Adrenal gland (tissue), 12 donors: ENCODE measurements around the gene C19orf73. TPM values are rescaled to one million over a fixed set of nuclear protein-coding genes. Genes with fewer than 3 reads are reported as not detected.

ENCODE experiments used
- DNase-seq, 7 donors: peaks; one replicate each; pipeline ENCODE4 v3.0.0-alpha.2; 2019 to 2020
- H3K27ac ChIP-seq, 5 donors: fragments of 200-600 bp; sonication (generic) in 4 of 5; 1 replicate in 3 of 5; 2 replicates in 2 of 5; pipeline versions ENCODE4 v1.5.1 to v1.8.0; 2016 to 2020; ENCODE audit warnings: mild to moderate bottlenecking in 1 of 5
- H3K27me3 ChIP-seq: fragments of 200-600 bp; 2 replicates; pipeline ENCODE4 v1.8.0; 2021
- H3K36me3 ChIP-seq, 2 donors: fragments of 200-600 bp; replicated peaks in 1 of 2; 1 replicate in 1 of 2; 2 replicates in 1 of 2; pipeline versions ENCODE4 v1.5.1 to v1.8.0; 2018 to 2022
- H3K4me1 ChIP-seq, 2 donors: fragments of 200-600 bp; replicated peaks in 1 of 2; 1 replicate in 1 of 2; 2 replicates in 1 of 2; pipeline versions ENCODE4 v1.5.1 to v1.8.0; 2018 to 2021
- H3K4me3 ChIP-seq, 4 donors: fragments of 200-600 bp; sonication (generic) in 3 of 4; one replicate each; pipeline ENCODE4 v1.5.1; 2016 to 2018
- H3K9me3 ChIP-seq, 3 donors: fragments of 200-600 bp; sonication (generic) in 1 of 3; replicated peaks in 1 of 3; 1 replicate in 2 of 3; 2 replicates in 1 of 3; pipeline versions ENCODE4 v1.5.1 to v1.8.0; 2016 to 2021
- CTCF ChIP-seq, 6 experiments: fragments of 450-650 bp in 4 of 6; fragments of 200-600 bp in 2 of 6; sonication (generic) in 1 of 6; IDR thresholded peaks; 1 replicate in 5 of 6; 2 replicates in 1 of 6; pipeline versions ENCODE4 v1.5.1 to v1.8.0; 2016 to 2021; ENCODE audit warnings: antibody characterized with exemption in 6 of 6, mild to moderate bottlenecking in 2 of 6, moderate library complexity in 1 of 6
- POLR2A ChIP-seq, 2 donors: fragments of 450-650 bp; IDR thresholded peaks; one replicate each; pipeline ENCODE4 v1.6.1; 2017; ENCODE audit warnings: antibody characterized with exemption in 2 of 2, mild to moderate bottlenecking in 2 of 2, moderate library complexity in 1 of 2
- WGBS, 4 donors: extraction: QIAGEN DNeasy Blood & Tissue Kit in 2 of 4; methylation state at CpG; one replicate each; pipeline versions ENCODE4 v1.1.5 to v1.1.7; 2013 to 2017; 5-methylcytosine and 5-hydroxymethylcytosine counted together
- intact Hi-C, 2 donors: fragments of 100-400 bp; cut with DNase I; formaldehyde crosslinking; loops; one replicate each; pipeline versions ENCODE4 v1.14.1 to v1.15.0; 2022 to 2023
- polyA plus RNA-seq, 3 donors: library from polyadenylated mRNA; stranded (reverse); fragments of 200-250 nt in 2 of 3; fragments of 350-450 nt in 1 of 3; fragmentation: Illumina TruSeq in 1 of 3; extraction: RNeasy Lipid Tissue Mini Kit (QIAGEN cat#74804) in 1 of 3; gene quantifications; one replicate each; pipeline ENCODE4 v1.2.3, GENCODE V29; 2013 to 2014
- total RNA-seq, 9 donors: library from RNA; depleted of rRNA in 4 of 9; stranded (reverse); fragments of >200 nt in 4 of 9; fragments of 120-200 nt in 1 of 9; fragmentation: NEBNext Ultra II Directional in 1 of 9; extraction: Animal tissue kit (Norgen Biotek cat#: 25700) in 1 of 9; gene quantifications; one replicate each; pipeline versions ENCODE4 v1.1.0 to v1.2.4, GENCODE V29; 2013 to 2023
- donor health status: healthy with polysubstance abuse.
- donor health status: Bipolar disorder and iron deficiency.
- donor health status: DM: yes; HTN: yes; CAD: no.
- donor health status: DM: no; HTN: no; CAD: no.
- donor health status: DM: no; HTN: no; CAD: no.
- donor health status: DM: yes; HTN: yes; CAD: no.

The C19orf73 gene
- total and polyA plus RNA-seq, 12 donors, result 0.94 to 8.2 (median 1.8) TPM

GRCh38 chr19:49101160-49101559 is 17.8 kb downstream of the C19orf73 start:
- intact Hi-C loops, result loop anchor here in 1 of 2 donors (5.0 kb wide), 1 partner anchor 46 kb away; no protein-coding TSS in a partner anchor
- 78 to 84% (median 81%) methylated on average over 12 of the region's 12 CpGs for WGBS, 4 donors
- peaks cover 0 to 95% of the 10 kb centered on the region in 2 donors for H3K36me3 ChIP-seq
- DNase-seq, result no peak
- H3K4me1 ChIP-seq, result no peaks in the 10 kb centered on the region
- no peak overlapping the region for H3K4me3 ChIP-seq
- H3K9me3 ChIP-seq, result no peaks in the 10 kb centered on the region
- no peaks in the 10 kb centered on the region for H3K27me3 ChIP-seq
- no peak overlapping the region for H3K27ac ChIP-seq
- TF ChIP-seq CTCF (IDR thresholded peaks at IDR 0.05) (no peak), POLR2A (IDR thresholded peaks at IDR 0.05) (no peak)

GRCh38 chr19:49098795-49099194 is 20.1 kb downstream of the C19orf73 start:
- H3K36me3 ChIP-seq, result peaks cover 0 to 96% of the 10 kb centered on the region in 2 donors
- no peaks in the 10 kb centered on the region for H3K9me3 ChIP-seq
- intact Hi-C loops, result loop anchor here (5.0 kb wide), 1 partner anchor 109 kb away; no protein-coding TSS in a partner anchor
- no peaks in the 10 kb centered on the region for H3K27me3 ChIP-seq
- no peak for DNase-seq
- WGBS, 4 donors, result 81 to 88% (median 83%) methylated on average over 4 of the region's 4 CpGs
- TF ChIP-seq CTCF (IDR thresholded peaks at IDR 0.05) (no peak), POLR2A (IDR thresholded peaks at IDR 0.05) (no peak)
- H3K27ac ChIP-seq, result no peak overlapping the region
- peaks cover 0 to 9% of the 10 kb centered on the region in 2 donors for H3K4me1 ChIP-seq
- no peak overlapping the region for H3K4me3 ChIP-seq

GRCh38 chr19:49097453-49098288 is 21.3 kb downstream of the C19orf73 start:
- no peaks in the 10 kb centered on the region for H3K9me3 ChIP-seq
- peak overlapping the region in 2 of 5 donors; percentile 12 to 32 for H3K27ac ChIP-seq
- H3K27me3 ChIP-seq, result no peaks in the 10 kb centered on the region
- TF ChIP-seq POLR2A (IDR thresholded peaks at IDR 0.05) (no peak), CTCF (IDR thresholded peaks at IDR 0.05) (peak; percentile 96 to 99 (median 98))
- H3K4me1 ChIP-seq, result peaks cover 0 to 9% of the 10 kb centered on the region in 2 donors
- 35 to 54% (median 39%) methylated on average over 7 to 8 of the region's 8 CpGs for WGBS, 4 donors
- peak; percentile 58 to 89 (median 74) for DNase-seq
- intact Hi-C loops, result loop anchor here (2.0 to 5.0 kb wide), 2 partner anchors 49 to 110 kb away; no protein-coding TSS in a partner anchor
- H3K4me3 ChIP-seq, result no peak overlapping the region
- peaks cover 0 to 98% of the 10 kb centered on the region in 2 donors for H3K36me3 ChIP-seq
